Activated naive CD8-positive, alpha-beta T cell treated with anti-CD3 and anti-CD28 coated beads, Interleukin-2, amount 50 U/mL, for 24 hours (primary cell): Measurements from ENCODE around the gene C3AR1.
"Not testable (repeated sequence)": the region's sequence is repeated elsewhere in the genome, so short reads cannot be mapped to it uniquely, and the experiment has no call there.

ENCODE experiments used
- ATAC-seq: fragments of 150-1000 bp; cut with Tn5 transposase; one replicate; pipeline ENCODE4 v1.10.0; 2021
- DNase-seq: peaks from one replicate; pipeline ENCODE4 v3.0.0; 2021
- H3K27ac Mint-ChIP-seq: one replicate; pipeline ENCODE4 v1.8.0; 2021; ENCODE audit warnings: mild to moderate bottlenecking, mixed read lengths
- H3K27me3 Mint-ChIP-seq: one replicate; pipeline ENCODE4 v1.8.0; 2021; ENCODE audit warnings: mixed read lengths
- H3K36me3 Mint-ChIP-seq: one replicate; pipeline ENCODE4 v1.8.0; 2021; ENCODE audit warnings: low read depth, mixed read lengths
- H3K4me1 Mint-ChIP-seq: one replicate; pipeline ENCODE4 v1.8.0; 2021; ENCODE audit warnings: mixed read lengths
- H3K4me3 Mint-ChIP-seq: one replicate; pipeline ENCODE4 v1.8.0; 2021; ENCODE audit warnings: mild to moderate bottlenecking, moderate library complexity, mixed read lengths
- H3K9me3 Mint-ChIP-seq: one replicate; pipeline ENCODE4 v1.8.0; 2021; ENCODE audit warnings: mixed read lengths

Gene C3AR1

GRCh38 chr12:8028267-8028666, 37.9 kb downstream of the C3AR1 start:
- no peak overlapping the region for H3K4me3 Mint-ChIP-seq
- no peak for DNase-seq
- no peaks in the 10 kb centered on the region for H3K9me3 Mint-ChIP-seq
- H3K36me3 Mint-ChIP-seq: no peaks in the 10 kb centered on the region
- peaks cover 28% of the 10 kb centered on the region for H3K4me1 Mint-ChIP-seq
- ATAC-seq: no peak
- H3K27me3 Mint-ChIP-seq: no peaks in the 10 kb centered on the region
- H3K27ac Mint-ChIP-seq: no peak overlapping the region

- ATAC-seq (no peak), DNase-seq (no peak)
- no peaks in the 10 kb centered on the region for H3K36me3 Mint-ChIP-seq
- H3K9me3 Mint-ChIP-seq: no peaks in the 10 kb centered on the region
- H3K27me3 Mint-ChIP-seq: no peaks in the 10 kb centered on the region
- H3K27ac Mint-ChIP-seq: peak overlapping the region; percentile 86
- peaks cover 26% of the 10 kb centered on the region for H3K4me1 Mint-ChIP-seq
- peak overlapping the region; percentile 69 for H3K4me3 Mint-ChIP-seq
These were observed 38.3 kb downstream of the C3AR1 start for GRCh38 chr12:8027856-8028255.

GRCh38 chr12:8026291-8026900, 39.8 kb downstream of the C3AR1 start:
- Mint-ChIP-seq H3K4me1 (peaks cover 22% of the 10 kb centered on the region), H3K36me3 (no peaks in the 10 kb centered on the region), H3K27ac (peak overlapping the region; percentile 100), H3K4me3 (peak overlapping the region; percentile 91), H3K9me3 (no peaks in the 10 kb centered on the region), H3K27me3 (no peaks in the 10 kb centered on the region)
- ATAC-seq (peak; percentile 98), DNase-seq (peak; percentile 93)

- Mint-ChIP-seq H3K4me3 (peak overlapping the region; percentile 38), H3K9me3 (no peaks in the 10 kb centered on the region), H3K4me1 (peaks cover 2% of the 10 kb centered on the region), H3K27ac (no peak overlapping the region), H3K27me3 (peaks cover 17% of the 10 kb centered on the region), H3K36me3 (no peaks in the 10 kb centered on the region)
- peak; percentile 46 for DNase-seq
- ATAC-seq: peak; percentile 74
These were observed 47.2 kb downstream of the C3AR1 start for GRCh38 chr12:8018666-8019581.

GRCh38 chr12:8018213-8018612, 47.9 kb downstream of the C3AR1 start:
- peaks cover 17% of the 10 kb centered on the region for H3K27me3 Mint-ChIP-seq
- H3K4me1 Mint-ChIP-seq, ATAC-seq, DNase-seq, H3K9me3 Mint-ChIP-seq, H3K36me3 Mint-ChIP-seq, H3K27ac Mint-ChIP-seq: not testable (repeated sequence)
- peak overlapping the region; percentile 38 for H3K4me3 Mint-ChIP-seq

- no peaks in the 10 kb centered on the region for H3K36me3 Mint-ChIP-seq
- no peaks in the 10 kb centered on the region for H3K9me3 Mint-ChIP-seq
- no peak overlapping the region for H3K4me3 Mint-ChIP-seq
- peaks cover 2% of the 10 kb centered on the region for H3K4me1 Mint-ChIP-seq
- H3K27me3 Mint-ChIP-seq: peaks cover 17% of the 10 kb centered on the region
- ATAC-seq: no peak
- no peak for DNase-seq
- no peak overlapping the region for H3K27ac Mint-ChIP-seq
These were observed 51.3 kb downstream of the C3AR1 start for GRCh38 chr12:8014836-8015235.

GRCh38 chr12:8012651-8013309, 53.4 kb downstream of the C3AR1 start:
- DNase-seq: no peak
- Mint-ChIP-seq H3K4me1 (peaks cover 2% of the 10 kb centered on the region), H3K27me3 (peaks cover 14% of the 10 kb centered on the region), H3K4me3 (no peak overlapping the region), H3K36me3 (no peaks in the 10 kb centered on the region), H3K9me3 (no peaks in the 10 kb centered on the region), H3K27ac (no peak overlapping the region)
- no peak for ATAC-seq

- Mint-ChIP-seq H3K27ac (no peak overlapping the region), H3K27me3 (peaks cover 5% of the 10 kb centered on the region), H3K9me3 (no peaks in the 10 kb centered on the region), H3K36me3 (no peaks in the 10 kb centered on the region), H3K4me1 (no peaks in the 10 kb centered on the region), H3K4me3 (no peak overlapping the region)
- ATAC-seq: no peak
- no peak for DNase-seq
These were observed 54.8 kb downstream of the C3AR1 start for GRCh38 chr12:8011331-8011730.
